ENCODE measurements around the gene ROR2.

ROR2 gene

GRCh38 chr9:91865041-91865440 lies 85.0 kb downstream of the ROR2 start:
- DNase-seq = no peak

DNA sequence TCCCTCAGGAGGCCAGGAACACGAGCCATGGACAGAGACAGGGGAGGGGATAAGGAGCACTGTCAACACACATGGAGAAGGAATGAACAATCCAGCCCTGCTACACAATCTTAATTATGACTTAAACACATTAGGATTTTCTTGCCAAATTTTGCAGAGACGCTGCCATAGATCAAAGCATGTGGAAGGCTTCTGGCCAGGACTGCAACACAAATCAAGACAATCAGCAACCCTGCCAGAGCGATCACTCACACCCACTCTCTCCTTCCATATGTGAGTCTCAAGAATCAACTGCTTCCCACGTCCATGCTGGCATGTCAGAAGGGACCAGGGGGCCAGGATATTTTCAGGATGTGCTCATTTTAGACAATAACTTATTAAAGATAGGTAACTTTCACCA lies 85.6 kb downstream of the ROR2 start:
- no peak for DNase-seq

DNA sequence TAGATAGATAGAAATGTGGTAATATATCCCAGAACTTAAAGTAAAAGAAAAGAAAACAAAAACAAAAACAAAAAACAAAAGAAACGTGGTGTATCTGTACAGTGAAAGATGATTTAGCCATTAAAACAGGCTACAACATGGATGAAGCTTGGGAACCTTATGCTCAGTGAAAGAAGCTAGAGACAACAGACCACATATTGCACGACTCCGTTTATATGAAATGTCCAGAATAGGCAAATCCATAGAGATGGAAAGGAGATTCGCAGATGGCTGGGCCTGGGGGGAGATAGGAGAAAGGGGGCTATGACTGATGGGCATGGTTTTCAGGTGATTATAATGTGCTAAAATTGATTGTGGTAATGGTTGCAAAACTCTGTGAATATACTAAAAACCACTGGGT lies 86.6 kb downstream of the ROR2 start:
- no peak for DNase-seq

DNA sequence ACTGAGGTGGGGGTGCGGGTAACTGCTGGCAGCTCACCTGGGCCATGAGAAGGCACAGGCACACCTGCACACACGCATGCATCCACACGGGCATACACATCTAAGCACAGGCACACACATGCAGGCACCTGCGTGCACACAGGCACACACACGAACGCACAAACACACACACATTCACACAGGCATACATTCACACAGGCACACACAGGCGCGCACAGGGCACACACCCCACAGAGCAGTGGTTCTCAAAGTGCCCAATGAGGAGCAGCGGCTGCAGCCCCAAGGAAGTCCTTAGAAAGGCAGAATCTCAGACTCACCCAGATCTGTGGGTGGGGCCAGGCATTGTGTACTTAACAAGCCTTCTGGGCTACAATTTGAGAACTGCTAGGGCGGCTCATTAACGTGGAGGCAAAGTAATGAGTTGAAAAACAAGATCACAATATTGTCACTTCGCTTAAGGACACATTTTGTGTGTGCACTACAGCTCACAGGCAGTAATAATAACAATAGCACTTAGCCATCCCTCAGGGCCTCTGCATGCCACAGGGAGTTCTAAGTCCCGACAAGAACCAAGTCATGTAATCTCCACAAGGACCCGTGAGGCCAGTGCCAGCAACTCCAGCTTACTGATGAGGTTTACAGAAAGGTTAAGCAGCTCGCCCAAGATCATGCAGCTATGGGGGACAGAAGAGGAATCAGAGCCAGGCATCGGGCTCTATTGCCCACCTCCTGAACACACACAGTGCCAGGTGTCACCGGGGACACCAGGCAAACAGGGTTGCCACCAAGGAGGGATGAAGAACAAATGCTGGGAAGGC lies 91.6 kb downstream of the ROR2 start:
- no peak for DNase-seq

GRCh38 chr9:91857291-91858212 lies 92.5 kb downstream of the ROR2 start:
- no peak for DNase-seq

GRCh38 chr9:91856419-91856818 lies 93.6 kb downstream of the ROR2 start:
- no peak for DNase-seq

DNA sequence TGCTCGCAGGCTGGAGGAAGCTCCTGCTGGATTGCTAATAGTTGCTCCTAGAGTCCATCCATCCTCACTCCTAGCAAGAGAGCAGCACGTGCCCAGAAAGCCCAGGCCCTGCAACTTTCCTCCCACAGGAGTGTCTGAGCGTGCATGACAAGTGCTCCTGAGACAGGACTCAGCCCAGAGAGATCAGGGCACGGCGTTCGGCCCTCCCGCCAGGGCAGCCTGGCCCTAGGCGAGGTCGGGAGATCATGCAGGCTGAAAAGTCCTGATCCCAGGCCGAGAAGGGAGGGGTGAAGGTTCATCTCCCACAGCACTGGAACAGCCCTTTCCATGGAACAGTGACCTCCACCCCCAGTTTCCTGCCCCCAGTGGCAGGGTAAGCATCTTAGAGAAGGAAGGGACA lies 94.8 kb downstream of the ROR2 start:
- DNase-seq = no peak

- DNase-seq = no peak
Measured at GRCh38 chr9:91852801-91853347, 97.2 kb downstream of the ROR2 start.

DNA sequence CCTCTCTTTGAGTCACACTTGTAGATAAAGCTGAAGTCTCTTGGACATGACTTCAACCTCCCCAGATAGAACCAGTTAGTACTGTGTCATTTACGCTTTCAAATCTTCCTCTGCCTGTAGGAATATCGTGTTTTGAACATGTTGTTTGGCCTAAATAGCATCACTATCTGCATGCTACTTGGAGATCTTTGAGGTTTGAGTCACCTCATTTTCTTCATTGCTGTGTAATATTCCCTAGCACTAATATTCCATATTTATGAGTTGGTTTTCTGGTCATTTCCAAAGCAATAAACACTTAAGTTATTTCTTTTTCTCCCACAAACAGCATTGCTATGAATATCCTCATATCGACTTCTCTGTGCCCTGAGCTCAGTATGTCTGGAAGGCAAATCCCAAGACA lies 100.3 kb downstream of the ROR2 start:
- no peak for DNase-seq

- DNase-seq = no peak
Measured at GRCh38 chr9:91848146-91848545, 101.9 kb downstream of the ROR2 start.

- no peak for DNase-seq
Measured at GRCh38 chr9:91847581-91848091, 102.4 kb downstream of the ROR2 start.

DNA sequence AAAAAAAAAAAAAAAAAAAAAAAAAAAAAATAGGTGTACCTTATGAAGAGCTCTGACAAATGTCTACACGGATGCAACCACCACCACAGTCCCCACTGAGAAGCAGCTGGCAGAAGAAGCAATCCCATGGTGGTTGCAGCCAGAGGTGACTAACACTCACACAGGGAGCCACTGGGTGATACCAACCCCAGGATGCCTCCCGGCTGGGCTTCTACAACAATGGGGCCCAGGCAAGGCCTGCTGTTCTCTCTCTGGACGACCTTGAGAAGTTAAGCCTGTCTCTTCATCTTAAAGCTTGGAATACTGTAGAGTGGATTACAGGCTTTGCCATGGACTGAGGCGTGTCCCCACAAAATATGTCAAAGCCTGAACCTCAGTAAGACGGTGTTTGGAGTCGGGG lies 104.1 kb downstream of the ROR2 start:
- DNase-seq = no peak

GRCh38 chr9:91844701-91845291 lies 105.2 kb downstream of the ROR2 start:
- no peak for DNase-seq

DNA sequence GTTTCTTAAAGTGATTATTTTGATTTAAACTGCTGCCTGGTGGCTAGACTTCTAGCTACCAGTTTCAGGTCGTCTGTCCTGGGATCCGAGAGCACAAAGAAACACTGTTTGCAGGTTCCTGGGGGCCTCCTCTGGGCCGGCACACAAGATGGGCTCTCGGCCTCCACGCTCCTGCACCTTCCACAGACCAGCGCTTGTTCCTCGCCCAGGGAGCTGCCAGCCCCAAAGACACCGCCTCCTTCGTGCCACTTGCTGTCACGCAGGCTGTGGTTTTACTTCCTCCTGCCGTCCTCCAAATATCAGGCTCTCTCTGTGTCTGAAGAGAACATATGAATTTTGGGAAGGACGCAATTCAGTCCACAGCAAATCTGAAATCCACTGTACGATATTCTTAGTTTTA lies 105.8 kb downstream of the ROR2 start:
- no peak for DNase-seq

DNA sequence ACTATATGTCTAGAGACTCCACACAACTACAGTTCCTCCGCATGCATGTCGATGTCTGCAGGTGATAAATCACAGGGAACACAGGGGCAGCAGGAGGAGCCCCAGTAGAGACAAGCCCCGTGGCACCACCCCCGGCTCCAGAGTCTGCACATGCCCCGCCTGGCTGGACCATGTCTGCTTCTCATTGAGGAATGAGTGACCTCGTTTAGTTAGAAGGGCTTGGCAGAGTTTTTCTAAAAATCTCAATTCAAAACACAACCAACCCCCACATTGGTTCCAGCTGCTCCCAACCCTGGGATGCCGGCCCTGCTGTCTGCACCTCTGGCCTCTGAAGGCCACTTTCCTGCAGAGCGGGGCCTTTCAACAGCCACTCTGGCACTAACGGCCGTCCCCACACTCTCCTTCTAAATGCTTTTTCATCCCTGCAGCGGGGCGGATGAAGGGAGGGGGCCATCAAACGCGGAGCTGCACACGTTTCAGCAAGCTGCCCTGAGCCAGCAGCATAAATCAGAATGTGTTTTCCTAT lies 106.3 kb downstream of the ROR2 start:
- DNase-seq = no peak

- no peak for DNase-seq
Measured at GRCh38 chr9:91843093-91843492, 106.9 kb downstream of the ROR2 start.

DNA sequence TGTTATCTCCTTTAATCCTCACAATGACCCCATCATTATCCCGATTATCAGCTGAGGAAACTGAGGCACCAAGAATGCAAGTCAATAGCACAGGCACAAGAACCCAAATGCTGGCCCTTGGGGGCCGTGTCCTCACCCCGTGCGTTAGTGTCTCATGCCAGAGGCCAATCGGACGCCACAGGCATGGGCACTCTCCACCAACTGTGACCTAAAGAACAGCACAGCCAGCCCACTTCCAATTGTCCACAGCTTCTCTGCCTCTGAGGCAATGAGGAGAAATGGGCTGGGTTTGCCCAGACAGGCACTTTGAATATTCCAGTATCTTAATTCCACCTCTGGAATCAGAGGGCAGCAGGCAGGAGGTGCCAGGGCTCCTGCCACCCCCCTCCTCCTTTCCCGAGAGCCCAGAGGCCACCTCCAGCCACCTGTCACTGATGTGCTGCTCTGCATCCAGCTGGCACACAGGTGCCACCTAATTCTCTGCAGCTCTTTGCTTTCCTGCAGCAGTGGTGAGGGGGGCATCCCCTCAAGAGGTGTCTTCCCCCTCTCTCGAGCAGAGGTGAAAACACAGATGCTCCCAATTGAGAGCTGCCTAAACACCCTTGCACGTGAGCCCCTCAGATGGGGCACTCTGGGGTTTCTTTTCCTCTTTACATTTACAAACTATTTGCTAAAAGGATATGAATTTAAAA lies 107.5 kb downstream of the ROR2 start:
- no peak for DNase-seq

DNA sequence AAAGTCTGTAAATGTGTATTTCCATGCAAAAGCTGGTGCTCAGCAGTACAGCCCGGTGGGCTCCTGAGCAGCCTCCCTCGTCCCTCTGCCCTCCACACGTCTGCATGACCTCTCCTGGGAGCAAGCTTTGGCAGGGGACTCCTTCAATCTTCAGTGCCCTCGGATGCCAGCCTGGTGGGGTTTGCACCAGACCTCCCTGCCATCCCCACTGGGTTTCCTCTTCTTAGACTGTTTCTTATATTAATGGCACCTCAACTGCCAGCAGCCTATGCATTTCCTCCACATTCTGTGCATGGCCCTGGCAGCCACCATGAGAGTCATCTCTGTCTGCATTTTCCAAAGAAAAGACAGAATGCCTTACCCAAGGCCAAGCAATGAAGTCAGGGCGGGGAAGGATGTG lies 108.4 kb downstream of the ROR2 start:
- no peak for DNase-seq

DNA sequence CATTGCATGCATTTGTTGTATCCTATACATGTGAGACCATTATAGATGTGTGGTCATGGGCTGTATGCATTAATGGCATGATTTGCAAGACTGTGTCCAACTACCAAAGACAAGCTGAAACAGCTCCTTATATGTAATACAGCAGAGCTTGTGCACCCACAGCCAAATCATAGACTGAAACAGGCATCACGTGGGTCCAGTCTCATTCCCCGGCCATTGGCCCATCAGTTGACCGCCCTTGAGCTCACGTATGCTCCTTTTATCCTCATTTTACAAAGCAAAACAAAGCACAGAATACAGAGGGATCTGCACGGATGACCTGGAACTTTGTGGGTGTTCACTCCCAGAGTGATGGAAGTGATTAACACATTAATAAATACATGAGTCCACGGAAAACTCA lies 109.1 kb downstream of the ROR2 start:
- DNase-seq = no peak

DNA sequence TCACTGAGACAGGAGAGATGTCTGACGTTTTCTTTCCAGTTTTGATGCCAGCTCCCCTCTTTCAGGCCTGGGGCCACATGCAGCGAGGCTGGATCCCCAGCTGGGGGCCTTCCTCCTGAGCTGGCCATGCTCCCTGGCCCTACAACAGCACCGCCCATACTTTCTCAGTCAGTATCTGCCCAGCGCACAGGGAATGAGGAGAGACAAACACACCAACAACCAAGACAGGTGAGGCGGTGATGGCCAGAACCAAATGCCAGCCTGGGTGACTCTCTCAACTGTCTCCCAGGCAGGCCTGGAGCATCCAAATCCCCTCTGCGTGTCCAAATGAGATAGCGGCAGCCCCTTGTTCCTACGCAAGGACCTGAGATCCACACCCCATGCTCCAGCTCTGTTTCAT lies 109.6 kb downstream of the ROR2 start:
- no peak for DNase-seq

DNA sequence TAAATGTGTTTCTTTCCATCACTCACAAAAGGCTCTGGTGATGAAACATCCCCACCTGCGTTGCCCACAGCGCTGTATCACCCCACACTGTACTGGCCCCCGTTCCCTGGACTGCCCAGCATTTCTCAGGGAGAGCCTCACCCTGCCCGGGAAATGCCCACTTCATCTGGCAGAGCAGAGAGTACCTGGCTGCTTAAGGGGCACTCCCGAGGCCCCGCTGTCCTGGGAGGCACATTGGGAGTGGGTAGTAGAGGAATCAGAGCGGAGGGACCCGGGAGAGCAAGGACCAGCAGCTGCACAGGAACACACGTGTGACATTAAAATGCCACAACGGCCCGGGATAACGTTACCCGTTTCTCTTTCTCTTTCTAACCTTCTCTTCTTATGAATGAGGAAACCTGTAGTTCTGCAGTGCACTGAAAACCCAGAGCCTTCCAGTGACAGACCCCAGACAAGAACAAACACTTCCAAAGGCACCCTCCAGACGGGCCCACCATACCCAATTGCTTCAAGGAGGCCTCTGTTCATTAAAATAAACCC lies 110.0 kb downstream of the ROR2 start:
- no peak for DNase-seq

Measured in activated effector memory CD4-positive, alpha-beta T cell treated with Interleukin-2 at 50 U/mL for 16 hours (primary cell).